ENCODE measurements around the gene CATSPERZ. TPM values are rescaled to one million over a fixed set of nuclear protein-coding genes. Genes with fewer than 3 reads are reported as not detected.
A peak's percentile ranks its signal among the peaks of the same experiment; 100 is the strongest.
"Not testable (repeated sequence)": the region's sequence is repeated elsewhere in the genome, so short reads cannot be mapped to it uniquely, and the experiment has no call there.

CATSPERZ gene
- total and polyA plus RNA-seq, 2 donors: 0.19 to 0.78 TPM

DNA sequence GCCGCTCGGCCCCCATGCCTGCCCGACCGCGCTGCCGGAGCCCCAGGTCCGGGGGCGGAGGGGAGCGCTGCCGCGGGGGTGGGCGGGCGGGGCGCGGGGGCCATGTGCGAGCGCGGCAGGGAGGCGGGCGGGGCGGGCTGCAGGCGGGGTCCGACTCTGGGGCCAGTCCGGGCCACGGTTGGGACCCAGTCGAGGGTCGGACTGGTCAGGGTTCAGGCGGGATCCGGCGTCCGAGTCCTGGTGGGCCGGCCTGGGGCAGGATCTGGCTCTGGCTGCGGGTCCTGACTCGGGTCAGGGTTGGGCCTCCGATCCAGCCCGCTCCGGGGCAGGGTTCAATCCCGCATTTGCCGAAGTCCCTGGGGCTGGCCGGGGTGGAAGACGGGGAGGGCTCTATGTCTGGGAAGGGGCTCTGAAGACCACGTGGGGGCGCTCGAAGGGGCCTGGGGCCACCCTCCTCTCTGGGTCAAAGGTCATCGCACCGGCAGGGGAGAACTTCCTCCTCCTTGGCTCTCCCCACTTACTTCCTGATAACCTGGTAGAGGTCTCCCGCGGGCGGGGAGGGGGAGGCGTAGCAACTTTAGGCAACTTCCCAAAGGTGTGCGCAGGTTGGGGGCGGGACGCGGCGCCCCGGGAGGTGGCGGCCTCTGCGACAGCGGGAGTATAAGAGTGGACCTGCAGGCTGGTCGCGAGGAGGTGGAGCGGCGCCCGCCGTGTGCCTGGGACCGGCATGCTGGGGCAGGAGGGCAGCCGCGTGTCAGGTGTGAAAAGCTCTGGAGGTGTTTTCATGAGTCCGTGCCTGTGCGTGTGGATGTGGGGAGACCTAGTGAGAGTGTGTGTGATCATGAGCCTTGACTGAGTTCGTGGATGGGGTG is 5.8 kb downstream of the CATSPERZ start:
- peaks cover 0 to 11% of the 10 kb centered on the region in 2 donors for H3K9me3 ChIP-seq (ENCODE audit: control insufficient read depth in 2 of 2, insufficient read depth in 1 of 2, low read length in 1 of 2)
- H3K27me3 ChIP-seq (ENCODE audit: control insufficient read depth in 2 of 2, insufficient read depth in 1 of 2, low read length in 1 of 2): peaks cover 14 to 32% of the 10 kb centered on the region in 2 donors
- H3K36me3 ChIP-seq (ENCODE audit: control insufficient read depth in 2 of 2, insufficient read depth in 2 of 2, low read length in 1 of 2): peaks cover 10 to 16% of the 10 kb centered on the region in 2 donors
- 1% methylated on average over 71 of the region's 71 CpGs for WGBS
- H3K4me3 ChIP-seq (ENCODE audit: low read length in 2 of 2): peak overlapping the region; percentile 69 to 89
- H3K4me1 ChIP-seq (ENCODE audit: control insufficient read depth in 2 of 2, insufficient read depth in 2 of 2, low read length in 2 of 2): peaks cover 12 to 21% of the 10 kb centered on the region in 2 donors
- peak in 5 of 9 donors; percentile 64 to 84 (median 71) for DNase-seq (ENCODE audit: low read depth in 6 of 9, low spot score in 9 of 9)
- H3K27ac ChIP-seq (ENCODE audit: low read depth in 1 of 2, low read length in 1 of 2): peak overlapping the region; percentile 84 to 86

DNA sequence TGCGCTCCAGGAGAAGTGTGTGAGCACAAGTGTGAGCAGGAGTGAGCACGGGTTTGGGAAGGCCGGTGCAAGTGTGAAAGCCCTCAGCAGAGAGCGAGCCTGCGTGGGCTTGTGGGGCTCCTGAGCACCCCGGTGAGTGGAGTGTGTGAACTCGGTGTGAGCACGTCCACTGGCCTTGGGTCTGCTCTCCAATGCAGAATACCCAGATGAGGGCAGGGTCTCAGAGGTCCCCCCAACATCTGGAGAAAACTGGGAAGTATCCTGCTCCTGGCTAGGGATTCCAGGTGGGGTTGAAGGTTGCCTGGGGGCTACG is 6.4 kb downstream of the CATSPERZ start:
- 42% methylated on average over 9 of the region's 9 CpGs for WGBS
- no peak for DNase-seq (ENCODE audit: low read depth in 6 of 9, low spot score in 9 of 9)
- H3K27ac ChIP-seq (ENCODE audit: low read depth in 1 of 2, low read length in 1 of 2): peak overlapping the region in 1 of 2 donors; percentile 70

DNA sequence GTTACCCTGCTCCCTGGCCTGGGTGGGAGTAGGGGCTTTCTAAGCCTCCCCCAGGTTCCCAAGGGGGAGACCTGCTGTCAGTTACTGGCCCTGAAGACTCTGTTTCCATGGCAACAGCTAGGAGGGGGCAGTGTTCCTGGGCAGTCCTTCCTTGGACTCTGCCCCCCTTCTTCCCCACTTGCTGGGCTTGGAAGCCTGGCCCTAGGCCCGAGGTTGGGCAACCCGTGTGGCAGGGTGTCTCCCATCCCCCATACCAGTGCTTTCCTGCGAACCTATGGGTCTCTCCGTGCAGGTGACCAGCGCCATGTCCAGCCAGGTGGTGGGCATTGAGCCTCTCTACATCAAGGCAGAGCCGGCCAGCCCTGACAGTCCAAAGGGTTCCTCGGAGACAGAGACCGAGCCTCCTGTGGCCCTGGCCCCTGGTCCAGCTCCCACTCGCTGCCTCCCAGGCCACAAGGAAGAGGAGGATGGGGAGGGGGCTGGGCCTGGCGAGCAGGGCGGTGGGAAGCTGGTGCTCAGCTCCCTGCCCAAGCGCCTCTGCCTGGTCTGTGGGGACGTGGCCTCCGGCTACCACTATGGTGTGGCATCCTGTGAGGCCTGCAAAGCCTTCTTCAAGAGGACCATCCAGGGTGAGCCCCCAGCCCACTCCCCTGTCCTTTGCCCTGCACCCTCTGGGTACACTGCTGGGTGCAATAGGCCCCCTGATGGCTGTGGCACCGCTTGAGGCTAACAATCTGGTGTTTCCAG is 6.9 kb downstream of the CATSPERZ start:
- 91% methylated on average over 15 of the region's 15 CpGs for WGBS
- DNase-seq (ENCODE audit: low read depth in 6 of 9, low spot score in 9 of 9): no peak
- Histone ChIP-seq H3K27ac (ENCODE audit: low read depth in 1 of 2, low read length in 1 of 2) (no peak overlapping the region), H3K9me3 (ENCODE audit: control insufficient read depth in 2 of 2, insufficient read depth in 1 of 2, low read length in 1 of 2) (peaks cover 0 to 4% of the 10 kb centered on the region in 2 donors), H3K4me3 (ENCODE audit: low read length in 2 of 2) (peak overlapping the region; percentile 69 to 89), H3K27me3 (ENCODE audit: control insufficient read depth in 2 of 2, insufficient read depth in 1 of 2, low read length in 1 of 2) (peaks cover 3 to 21% of the 10 kb centered on the region in 2 donors), H3K4me1 (ENCODE audit: control insufficient read depth in 2 of 2, insufficient read depth in 2 of 2, low read length in 2 of 2) (peaks cover 10 to 21% of the 10 kb centered on the region in 2 donors), H3K36me3 (ENCODE audit: control insufficient read depth in 2 of 2, insufficient read depth in 2 of 2, low read length in 1 of 2) (peaks cover 14 to 16% of the 10 kb centered on the region in 2 donors)

More for the DNA sequence above, 6.4 kb downstream of the CATSPERZ start:
- Histone ChIP-seq H3K9me3 (ENCODE audit: control insufficient read depth in 2 of 2, insufficient read depth in 1 of 2, low read length in 1 of 2) (peaks cover 0 to 7% of the 10 kb centered on the region in 2 donors), H3K27me3 (ENCODE audit: control insufficient read depth in 2 of 2, insufficient read depth in 1 of 2, low read length in 1 of 2) (peaks cover 8 to 27% of the 10 kb centered on the region in 2 donors), H3K4me1 (ENCODE audit: control insufficient read depth in 2 of 2, insufficient read depth in 2 of 2, low read length in 2 of 2) (peaks cover 10 to 21% of the 10 kb centered on the region in 2 donors), H3K36me3 (ENCODE audit: control insufficient read depth in 2 of 2, insufficient read depth in 2 of 2, low read length in 1 of 2) (peaks cover 14 to 16% of the 10 kb centered on the region in 2 donors), H3K4me3 (ENCODE audit: low read length in 2 of 2) (peak overlapping the region; percentile 69 to 89)

GRCh38 chr11:64307795-64308194 is 7.6 kb downstream of the CATSPERZ start:
- H3K27ac ChIP-seq (ENCODE audit: low read depth in 1 of 2, low read length in 1 of 2); DNase-seq (ENCODE audit: low read depth in 6 of 9, low spot score in 9 of 9); H3K4me3 ChIP-seq (ENCODE audit: low read length in 2 of 2); H3K9me3 ChIP-seq (ENCODE audit: control insufficient read depth in 2 of 2, insufficient read depth in 1 of 2, low read length in 1 of 2): not testable (repeated sequence)
- H3K36me3 ChIP-seq (ENCODE audit: control insufficient read depth in 2 of 2, insufficient read depth in 2 of 2, low read length in 1 of 2): peaks cover 16 to 18% of the 10 kb centered on the region in 2 donors
- WGBS: 97% methylated on average over 5 of the region's 5 CpGs
- H3K4me1 ChIP-seq (ENCODE audit: control insufficient read depth in 2 of 2, insufficient read depth in 2 of 2, low read length in 2 of 2): peaks cover 10 to 25% of the 10 kb centered on the region in 2 donors
- H3K27me3 ChIP-seq (ENCODE audit: control insufficient read depth in 2 of 2, insufficient read depth in 1 of 2, low read length in 1 of 2): peaks cover 2 to 14% of the 10 kb centered on the region in 2 donors

DNA sequence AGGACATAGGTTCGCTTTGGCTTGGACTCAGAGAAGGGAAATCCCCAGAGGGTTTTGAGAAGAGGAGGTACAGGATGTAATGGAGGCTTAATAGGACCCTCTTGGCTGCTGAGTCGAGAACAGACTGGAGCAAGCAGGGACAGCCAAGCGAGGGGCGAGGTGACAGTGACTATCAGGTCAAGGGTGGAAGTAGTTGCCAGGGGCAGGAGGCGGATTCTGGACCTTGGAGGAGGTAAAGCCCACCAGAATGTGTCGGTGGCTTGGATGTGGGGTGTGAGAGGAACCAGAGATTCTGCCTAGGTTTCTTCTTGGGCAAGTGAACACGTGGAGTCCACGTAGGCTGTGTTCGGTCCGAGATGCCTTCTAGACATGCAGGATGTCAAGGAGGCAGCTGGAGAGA is 12.8 kb downstream of the CATSPERZ start:
- WGBS: 96% methylated on average over 10 of the region's 10 CpGs
- peaks cover 35 to 36% of the 10 kb centered on the region in 2 donors for H3K36me3 ChIP-seq (ENCODE audit: control insufficient read depth in 2 of 2, insufficient read depth in 2 of 2, low read length in 1 of 2)
- H3K4me1 ChIP-seq (ENCODE audit: control insufficient read depth in 2 of 2, insufficient read depth in 2 of 2, low read length in 2 of 2): peaks cover 4 to 19% of the 10 kb centered on the region in 2 donors
- no peak overlapping the region for H3K4me3 ChIP-seq (ENCODE audit: low read length in 2 of 2)
- H3K27ac ChIP-seq (ENCODE audit: low read depth in 1 of 2, low read length in 1 of 2): no peak overlapping the region
- no peaks in the 10 kb centered on the region for H3K27me3 ChIP-seq (ENCODE audit: control insufficient read depth in 2 of 2, insufficient read depth in 1 of 2, low read length in 1 of 2)
- no peak for DNase-seq (ENCODE audit: low read depth in 6 of 9, low spot score in 9 of 9)
- peaks cover 0 to 1% of the 10 kb centered on the region in 2 donors for H3K9me3 ChIP-seq (ENCODE audit: control insufficient read depth in 2 of 2, insufficient read depth in 1 of 2, low read length in 1 of 2)

- no peak for DNase-seq (ENCODE audit: low read depth in 6 of 9, low spot score in 9 of 9)
- WGBS: 95% methylated on average over 18 of the region's 18 CpGs
- H3K9me3 ChIP-seq (ENCODE audit: control insufficient read depth in 2 of 2, insufficient read depth in 1 of 2, low read length in 1 of 2): peaks cover 1 to 4% of the 10 kb centered on the region in 2 donors
Observed at GRCh38 chr11:64313491-64314145, 13.5 kb downstream of the CATSPERZ start.

GRCh38 chr11:64314146-64314804 is 14.1 kb downstream of the CATSPERZ start:
- H3K27me3 ChIP-seq (ENCODE audit: control insufficient read depth in 2 of 2, insufficient read depth in 1 of 2, low read length in 1 of 2): no peaks in the 10 kb centered on the region
- peaks cover 9 to 29% of the 10 kb centered on the region in 2 donors for H3K4me1 ChIP-seq (ENCODE audit: control insufficient read depth in 2 of 2, insufficient read depth in 2 of 2, low read length in 2 of 2)
- peaks cover 32 to 36% of the 10 kb centered on the region in 2 donors for H3K36me3 ChIP-seq (ENCODE audit: control insufficient read depth in 2 of 2, insufficient read depth in 2 of 2, low read length in 1 of 2)
- no peak overlapping the region for H3K4me3 ChIP-seq (ENCODE audit: low read length in 2 of 2)
- H3K9me3 ChIP-seq (ENCODE audit: control insufficient read depth in 2 of 2, insufficient read depth in 1 of 2, low read length in 1 of 2): peaks cover 1 to 4% of the 10 kb centered on the region in 2 donors
- WGBS: 97% methylated on average over 19 of the region's 19 CpGs
- DNase-seq (ENCODE audit: low read depth in 6 of 9, low spot score in 9 of 9): no peak
- no peak overlapping the region for H3K27ac ChIP-seq (ENCODE audit: low read depth in 1 of 2, low read length in 1 of 2)

More at GRCh38 chr11:64313491-64314145, 13.5 kb downstream of the CATSPERZ start:
- Histone ChIP-seq H3K27ac (ENCODE audit: low read depth in 1 of 2, low read length in 1 of 2) (no peak overlapping the region), H3K36me3 (ENCODE audit: control insufficient read depth in 2 of 2, insufficient read depth in 2 of 2, low read length in 1 of 2) (peaks cover 35 to 36% of the 10 kb centered on the region in 2 donors), H3K4me3 (ENCODE audit: low read length in 2 of 2) (no peak overlapping the region), H3K4me1 (ENCODE audit: control insufficient read depth in 2 of 2, insufficient read depth in 2 of 2, low read length in 2 of 2) (peaks cover 4 to 23% of the 10 kb centered on the region in 2 donors), H3K27me3 (ENCODE audit: control insufficient read depth in 2 of 2, insufficient read depth in 1 of 2, low read length in 1 of 2) (no peaks in the 10 kb centered on the region)

DNA sequence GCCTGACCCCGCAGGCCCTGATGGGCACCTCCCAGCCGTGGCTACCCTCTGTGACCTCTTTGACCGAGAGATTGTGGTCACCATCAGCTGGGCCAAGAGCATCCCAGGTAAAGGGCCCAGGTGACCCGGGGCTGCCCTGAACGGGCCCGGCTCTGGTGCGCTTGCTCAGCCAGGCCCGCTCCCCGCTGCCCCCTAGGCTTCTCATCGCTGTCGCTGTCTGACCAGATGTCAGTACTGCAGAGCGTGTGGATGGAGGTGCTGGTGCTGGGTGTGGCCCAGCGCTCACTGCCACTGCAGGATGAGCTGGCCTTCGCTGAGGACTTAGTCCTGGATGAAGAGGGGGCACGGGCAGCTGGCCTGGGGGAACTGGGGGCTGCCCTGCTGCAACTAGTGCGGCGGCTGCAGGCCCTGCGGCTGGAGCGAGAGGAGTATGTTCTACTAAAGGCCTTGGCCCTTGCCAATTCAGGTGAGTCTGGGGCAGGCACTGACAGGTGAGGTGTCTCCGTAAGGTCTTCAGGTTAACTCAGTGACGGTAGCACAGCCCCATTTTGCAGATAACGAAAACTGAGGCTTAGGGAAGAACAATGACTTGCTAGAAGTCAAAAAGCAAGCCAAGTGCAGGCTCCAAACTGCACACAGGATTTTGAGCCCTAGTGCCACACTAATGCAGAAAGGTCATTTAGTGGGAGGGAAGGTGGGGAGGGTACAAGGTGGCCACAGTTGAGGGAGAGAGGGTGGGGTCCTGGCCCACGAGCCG is 14.8 kb downstream of the CATSPERZ start:
- Histone ChIP-seq H3K4me1 (ENCODE audit: control insufficient read depth in 2 of 2, insufficient read depth in 2 of 2, low read length in 2 of 2) (peaks cover 11 to 33% of the 10 kb centered on the region in 2 donors), H3K4me3 (ENCODE audit: low read length in 2 of 2) (no peak overlapping the region), H3K36me3 (ENCODE audit: control insufficient read depth in 2 of 2, insufficient read depth in 2 of 2, low read length in 1 of 2) (peaks cover 29 to 36% of the 10 kb centered on the region in 2 donors), H3K27me3 (ENCODE audit: control insufficient read depth in 2 of 2, insufficient read depth in 1 of 2, low read length in 1 of 2) (no peaks in the 10 kb centered on the region), H3K27ac (ENCODE audit: low read depth in 1 of 2, low read length in 1 of 2) (no peak overlapping the region), H3K9me3 (ENCODE audit: control insufficient read depth in 2 of 2, insufficient read depth in 1 of 2, low read length in 1 of 2) (peaks cover 1 to 4% of the 10 kb centered on the region in 2 donors)
- no peak for DNase-seq (ENCODE audit: low read depth in 6 of 9, low spot score in 9 of 9)
- WGBS: 97% methylated on average over 24 of the region's 24 CpGs

Measured in thymus (tissue), 11 donors.